ENCODE data around the gene PNPLA8.
"Not testable (repeated sequence)": the region's sequence is repeated elsewhere in the genome, so short reads cannot be mapped to it uniquely, and the experiment has no call there.

The PNPLA8 gene

DNA sequence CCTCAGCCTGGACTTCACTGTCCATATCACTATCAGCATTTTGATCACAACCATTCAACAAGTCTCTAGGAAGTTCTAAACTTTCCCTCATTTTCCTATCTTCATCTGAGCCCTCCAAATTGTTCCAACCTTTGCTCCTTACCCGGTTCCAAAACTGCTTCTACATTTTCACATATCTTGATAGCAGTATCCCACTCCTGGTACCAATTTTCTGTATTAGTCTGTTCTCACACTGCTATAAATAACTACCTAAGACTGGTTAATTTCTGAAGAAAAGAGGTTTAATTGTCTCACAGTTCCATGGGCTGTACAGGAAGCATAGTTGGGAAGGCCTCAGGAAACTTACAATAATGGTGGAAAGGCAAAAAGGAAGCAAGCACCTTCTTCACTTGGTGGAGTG lies 31.7 kb upstream of the PNPLA8 start:
- TF ChIP-seq, protein P1, sequence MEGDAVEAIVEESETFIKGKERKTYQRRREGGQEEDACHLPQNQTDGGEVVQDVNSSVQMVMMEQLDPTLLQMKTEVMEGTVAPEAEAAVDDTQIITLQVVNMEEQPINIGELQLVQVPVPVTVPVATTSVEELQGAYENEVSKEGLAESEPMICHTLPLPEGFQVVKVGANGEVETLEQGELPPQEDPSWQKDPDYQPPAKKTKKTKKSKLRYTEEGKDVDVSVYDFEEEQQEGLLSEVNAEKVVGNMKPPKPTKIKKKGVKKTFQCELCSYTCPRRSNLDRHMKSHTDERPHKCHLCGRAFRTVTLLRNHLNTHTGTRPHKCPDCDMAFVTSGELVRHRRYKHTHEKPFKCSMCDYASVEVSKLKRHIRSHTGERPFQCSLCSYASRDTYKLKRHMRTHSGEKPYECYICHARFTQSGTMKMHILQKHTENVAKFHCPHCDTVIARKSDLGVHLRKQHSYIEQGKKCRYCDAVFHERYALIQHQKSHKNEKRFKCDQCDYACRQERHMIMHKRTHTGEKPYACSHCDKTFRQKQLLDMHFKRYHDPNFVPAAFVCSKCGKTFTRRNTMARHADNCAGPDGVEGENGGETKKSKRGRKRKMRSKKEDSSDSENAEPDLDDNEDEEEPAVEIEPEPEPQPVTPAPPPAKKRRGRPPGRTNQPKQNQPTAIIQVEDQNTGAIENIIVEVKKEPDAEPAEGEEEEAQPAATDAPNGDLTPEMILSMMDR (IDR thresholded peaks at IDR 0.05; ENCODE audit: insufficient read depth, low read length): no peak
- DNase-seq (ENCODE audit: low read depth in 1 of 2, low spot score in 1 of 2): no peak
- H3K27ac ChIP-seq (replicated peaks): no peak overlapping the region
- no peak overlapping the region for H3K4me3 ChIP-seq (replicated peaks; ENCODE audit: insufficient read depth, low read length)
- no peaks in the 10 kb centered on the region for H3K27me3 ChIP-seq (ENCODE audit: insufficient read depth, poor library complexity, severe bottlenecking)

DNA sequence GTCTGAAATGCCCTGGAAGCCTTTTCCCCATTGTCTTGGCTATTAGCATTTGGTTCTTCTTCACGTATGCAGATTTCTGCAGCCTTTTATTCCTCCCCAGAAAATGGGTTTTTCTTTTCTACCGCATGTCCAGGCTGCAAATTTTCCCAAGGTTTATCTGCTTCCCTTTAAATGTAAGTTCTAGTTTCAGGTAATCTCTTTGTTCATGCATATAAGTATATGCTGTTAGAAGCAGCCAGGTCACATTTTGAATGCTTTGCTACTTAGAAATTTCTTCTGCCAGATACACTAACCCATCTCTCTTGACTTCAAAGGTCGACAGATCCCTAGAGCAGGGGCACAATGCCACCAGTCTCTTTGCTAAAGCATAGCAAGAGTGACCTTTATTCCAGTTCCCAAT lies 31.3 kb upstream of the PNPLA8 start:
- no peak for TF ChIP-seq SPI1 (IDR thresholded peaks at IDR 0.05; ENCODE audit: borderline replicate concordance, low read depth)
- TF ChIP-seq, protein P1 (IDR thresholded peaks at IDR 0.05; ENCODE audit: insufficient read depth, low read length): no peak
- TF ChIP-seq GABPA (IDR thresholded peaks at IDR 0.05; ENCODE audit: low read depth): no peak
- TF ChIP-seq POLR2AphosphoS5 (IDR thresholded peaks at IDR 0.05; ENCODE audit: low read depth): no peak
- TF ChIP-seq, protein P2, sequence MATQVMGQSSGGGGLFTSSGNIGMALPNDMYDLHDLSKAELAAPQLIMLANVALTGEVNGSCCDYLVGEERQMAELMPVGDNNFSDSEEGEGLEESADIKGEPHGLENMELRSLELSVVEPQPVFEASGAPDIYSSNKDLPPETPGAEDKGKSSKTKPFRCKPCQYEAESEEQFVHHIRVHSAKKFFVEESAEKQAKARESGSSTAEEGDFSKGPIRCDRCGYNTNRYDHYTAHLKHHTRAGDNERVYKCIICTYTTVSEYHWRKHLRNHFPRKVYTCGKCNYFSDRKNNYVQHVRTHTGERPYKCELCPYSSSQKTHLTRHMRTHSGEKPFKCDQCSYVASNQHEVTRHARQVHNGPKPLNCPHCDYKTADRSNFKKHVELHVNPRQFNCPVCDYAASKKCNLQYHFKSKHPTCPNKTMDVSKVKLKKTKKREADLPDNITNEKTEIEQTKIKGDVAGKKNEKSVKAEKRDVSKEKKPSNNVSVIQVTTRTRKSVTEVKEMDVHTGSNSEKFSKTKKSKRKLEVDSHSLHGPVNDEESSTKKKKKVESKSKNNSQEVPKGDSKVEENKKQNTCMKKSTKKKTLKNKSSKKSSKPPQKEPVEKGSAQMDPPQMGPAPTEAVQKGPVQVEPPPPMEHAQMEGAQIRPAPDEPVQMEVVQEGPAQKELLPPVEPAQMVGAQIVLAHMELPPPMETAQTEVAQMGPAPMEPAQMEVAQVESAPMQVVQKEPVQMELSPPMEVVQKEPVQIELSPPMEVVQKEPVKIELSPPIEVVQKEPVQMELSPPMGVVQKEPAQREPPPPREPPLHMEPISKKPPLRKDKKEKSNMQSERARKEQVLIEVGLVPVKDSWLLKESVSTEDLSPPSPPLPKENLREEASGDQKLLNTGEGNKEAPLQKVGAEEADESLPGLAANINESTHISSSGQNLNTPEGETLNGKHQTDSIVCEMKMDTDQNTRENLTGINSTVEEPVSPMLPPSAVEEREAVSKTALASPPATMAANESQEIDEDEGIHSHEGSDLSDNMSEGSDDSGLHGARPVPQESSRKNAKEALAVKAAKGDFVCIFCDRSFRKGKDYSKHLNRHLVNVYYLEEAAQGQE (IDR thresholded peaks at IDR 0.05; ENCODE audit: insufficient replicate concordance, low read depth): no peak
- Histone ChIP-seq H3K27ac (replicated peaks) (no peak overlapping the region), H3K27me3 (ENCODE audit: insufficient read depth, poor library complexity, severe bottlenecking) (no peaks in the 10 kb centered on the region), H3K4me3 (replicated peaks; ENCODE audit: insufficient read depth, low read length) (no peak overlapping the region)
- DNase-seq (ENCODE audit: low read depth in 1 of 2, low spot score in 1 of 2): no peak

DNA sequence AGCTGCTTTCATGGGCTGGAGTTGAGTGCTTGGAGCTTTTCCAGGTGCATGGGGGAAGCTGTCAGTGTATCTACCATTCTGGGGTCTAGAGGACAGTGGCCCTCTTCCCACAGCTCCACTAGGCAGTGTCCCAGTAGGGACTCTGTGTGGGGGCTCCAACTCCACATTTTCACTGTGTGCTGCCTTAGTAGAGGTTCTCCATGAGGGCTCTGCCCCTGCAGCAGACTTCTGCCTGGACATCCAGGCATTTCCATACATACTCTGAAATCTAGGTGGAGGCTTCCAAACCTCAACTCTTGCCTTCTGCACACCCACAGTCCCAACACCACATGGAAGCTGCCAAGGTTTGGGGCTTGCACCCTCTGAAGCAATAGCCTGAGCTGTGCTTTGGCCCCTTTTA lies 30.7 kb upstream of the PNPLA8 start:
- not testable (repeated sequence) for DNase-seq (ENCODE audit: low read depth in 1 of 2, low spot score in 1 of 2); H3K27me3 ChIP-seq (ENCODE audit: insufficient read depth, poor library complexity, severe bottlenecking); H3K4me3 ChIP-seq (replicated peaks; ENCODE audit: insufficient read depth, low read length); H3K27ac ChIP-seq (replicated peaks)

DNA sequence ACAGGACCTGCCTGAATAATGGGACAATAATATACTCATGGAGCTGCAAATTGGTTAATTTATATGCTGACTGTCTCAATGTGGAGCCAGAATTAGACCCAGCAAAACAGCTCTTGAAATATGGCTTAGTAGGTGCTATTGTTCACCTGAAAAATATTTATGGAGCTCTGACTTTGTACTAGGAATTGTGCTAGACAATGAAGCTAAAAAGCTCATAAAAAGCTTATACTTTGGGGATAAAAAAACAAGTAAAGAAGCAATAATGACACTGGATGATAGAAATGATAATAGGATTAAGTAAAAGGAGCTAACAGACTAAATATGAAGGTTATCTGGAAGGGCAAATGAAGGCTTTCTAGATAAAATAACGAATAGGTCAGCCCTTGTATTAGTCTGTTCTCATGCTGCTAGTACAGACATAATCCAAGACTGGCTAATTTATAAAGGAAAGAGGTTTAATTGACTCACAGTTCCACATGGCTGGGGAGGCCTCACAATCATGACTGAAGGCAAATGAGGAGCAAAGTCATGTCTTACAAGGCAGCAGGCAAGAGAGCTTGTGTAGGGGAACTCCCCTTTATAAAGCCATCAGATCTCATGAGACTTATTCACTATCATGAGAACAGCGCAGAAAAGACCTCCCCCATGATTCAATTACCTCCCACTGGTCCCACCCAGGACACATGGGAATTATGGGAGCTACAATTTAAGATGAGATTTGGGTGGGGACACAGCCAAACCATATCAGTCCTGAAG lies 22.4 kb upstream of the PNPLA8 start:
- not testable (repeated sequence) for H3K27ac ChIP-seq (replicated peaks); H3K27me3 ChIP-seq (ENCODE audit: insufficient read depth, poor library complexity, severe bottlenecking); H3K4me3 ChIP-seq (replicated peaks; ENCODE audit: insufficient read depth, low read length); DNase-seq (ENCODE audit: low read depth in 1 of 2, low spot score in 1 of 2)

DNA sequence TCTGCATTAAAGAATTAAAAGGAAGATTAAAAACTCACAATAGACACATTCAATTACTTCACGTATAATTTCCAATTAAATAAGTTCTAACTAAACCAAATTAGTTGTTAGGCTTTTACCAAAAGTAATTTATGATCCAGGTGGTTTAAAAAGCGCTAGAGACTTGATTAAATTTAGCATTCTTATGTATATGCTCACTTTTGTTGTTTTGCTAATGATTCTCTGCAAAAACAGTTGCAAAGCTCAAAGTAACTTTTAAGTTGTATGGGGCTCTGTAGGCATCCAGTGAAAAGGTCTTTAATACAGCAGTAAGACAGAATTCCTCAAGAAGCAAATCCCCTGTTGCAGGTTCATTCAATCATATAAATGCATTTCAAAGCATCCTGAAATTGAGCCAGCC lies 15.5 kb upstream of the PNPLA8 start:
- TF ChIP-seq SPI1 (IDR thresholded peaks at IDR 0.05; ENCODE audit: borderline replicate concordance, low read depth) (no peak), POLR2AphosphoS5 (IDR thresholded peaks at IDR 0.05; ENCODE audit: low read depth) (no peak), GABPA (IDR thresholded peaks at IDR 0.05; ENCODE audit: low read depth) (no peak)
- TF ChIP-seq, protein P2 (IDR thresholded peaks at IDR 0.05; ENCODE audit: insufficient replicate concordance, low read depth): no peak
- TF ChIP-seq, protein P1 (IDR thresholded peaks at IDR 0.05; ENCODE audit: insufficient read depth, low read length): no peak
- DNase-seq (ENCODE audit: low read depth in 1 of 2, low spot score in 1 of 2): no peak
- Histone ChIP-seq H3K4me3 (replicated peaks; ENCODE audit: insufficient read depth, low read length) (no peak overlapping the region), H3K27me3 (ENCODE audit: insufficient read depth, poor library complexity, severe bottlenecking) (no peaks in the 10 kb centered on the region), H3K27ac (replicated peaks) (no peak overlapping the region)

DNA sequence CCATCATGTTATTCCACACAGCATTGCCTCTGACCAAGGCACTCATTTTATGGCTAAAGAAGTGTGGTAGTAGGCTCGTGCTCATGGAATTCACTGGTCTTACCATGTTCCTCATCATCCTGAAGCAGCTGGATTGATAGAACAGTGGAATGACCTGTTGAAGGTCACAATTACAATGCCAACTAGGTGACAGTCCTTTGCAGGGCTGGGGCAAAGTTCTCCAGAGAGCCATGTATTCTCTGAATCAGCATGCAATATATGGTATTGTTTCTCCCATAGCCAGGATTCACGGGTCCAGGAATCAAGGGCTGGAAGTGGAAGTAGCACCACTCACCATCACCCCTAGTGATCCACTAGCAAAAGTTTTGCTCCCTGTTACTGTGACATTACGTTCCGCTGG lies 12.8 kb upstream of the PNPLA8 start:
- not testable (repeated sequence) for H3K4me3 ChIP-seq (replicated peaks; ENCODE audit: insufficient read depth, low read length); H3K27ac ChIP-seq (replicated peaks); DNase-seq (ENCODE audit: low read depth in 1 of 2, low spot score in 1 of 2); H3K27me3 ChIP-seq (ENCODE audit: insufficient read depth, poor library complexity, severe bottlenecking)

DNA sequence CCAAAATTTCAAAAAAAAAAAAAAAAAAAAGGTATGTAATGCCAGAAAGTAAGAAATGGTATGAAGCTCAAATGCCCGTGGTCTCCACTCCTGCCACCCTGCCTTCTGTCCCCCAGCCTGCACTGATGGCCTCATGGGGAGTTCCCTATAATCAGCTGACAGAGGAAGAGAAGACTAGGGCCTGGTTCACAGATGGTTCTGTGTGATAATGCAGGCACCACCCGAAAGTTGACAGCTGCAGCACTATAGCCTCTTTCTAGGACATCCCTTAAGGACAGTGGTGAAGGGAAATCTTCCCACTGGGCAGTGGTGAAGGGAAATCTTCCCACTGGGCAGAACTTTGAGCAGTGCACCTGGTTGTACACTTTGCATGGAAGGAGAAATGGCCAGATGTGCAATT lies 12.3 kb upstream of the PNPLA8 start:
- not testable (repeated sequence) for H3K27me3 ChIP-seq (ENCODE audit: insufficient read depth, poor library complexity, severe bottlenecking); H3K4me3 ChIP-seq (replicated peaks; ENCODE audit: insufficient read depth, low read length); H3K27ac ChIP-seq (replicated peaks)
- DNase-seq (ENCODE audit: low read depth in 1 of 2, low spot score in 1 of 2): peak in 1 of 2 experiments; percentile 20
